Activated T-helper 17 cell treated with anti-CD3 and anti-CD28 coated beads, Interleukin-2, amount 50 U/mL, for 72 hours (primary cell): Measurements from ENCODE around the gene LCE3C. TPM values are rescaled to one million over a fixed set of nuclear protein-coding genes. Genes with fewer than 3 reads are reported as not detected.

Experiments used
- ATAC-seq: fragments of 150-1000 bp; cut with Tn5 transposase; replicated peaks from 2 replicates; pipeline ENCODE4 v1.10.0; 2021; ENCODE audit warnings: mild to moderate bottlenecking, moderate library complexity
- H3K27ac Mint-ChIP-seq: one replicate; pipeline ENCODE4 v1.8.0; 2022; ENCODE audit warnings: mixed read lengths
- H3K27me3 Mint-ChIP-seq: one replicate; pipeline ENCODE4 v1.8.0; 2022; ENCODE audit warnings: mixed read lengths
- H3K36me3 Mint-ChIP-seq: one replicate; pipeline ENCODE4 v1.8.0; 2022; ENCODE audit warnings: low read depth, mild to moderate bottlenecking, mixed read lengths
- H3K4me1 Mint-ChIP-seq: one replicate; pipeline ENCODE4 v1.8.0; 2022; ENCODE audit warnings: mixed read lengths
- H3K4me3 Mint-ChIP-seq: one replicate; pipeline ENCODE4 v1.8.0; 2022; ENCODE audit warnings: mild to moderate bottlenecking, mixed read lengths
- H3K9me3 Mint-ChIP-seq: one replicate; pipeline ENCODE4 v1.8.0; 2022; ENCODE audit warnings: mixed read lengths
- total RNA-seq, 2 donors: library from RNA; stranded (reverse); gene quantifications; one replicate each; pipeline ENCODE4 v1.2.3, GENCODE V29; 2022

LCE3C gene
- total RNA-seq, 2 donors from 2014 or later: not detected

- Mint-ChIP-seq H3K9me3 (no peaks in the 10 kb centered on the region), H3K4me3 (no peak overlapping the region), H3K4me1 (no peaks in the 10 kb centered on the region), H3K27ac (no peak overlapping the region), H3K27me3 (peaks cover 26% of the 10 kb centered on the region), H3K36me3 (no peaks in the 10 kb centered on the region)
- ATAC-seq: no peak
Measured at GRCh38 chr1:152630596-152630995, 30.6 kb downstream of the LCE3C start.

- no peaks in the 10 kb centered on the region for H3K4me1 Mint-ChIP-seq
- no peaks in the 10 kb centered on the region for H3K36me3 Mint-ChIP-seq
- ATAC-seq: no peak
- H3K9me3 Mint-ChIP-seq: peaks cover 6% of the 10 kb centered on the region
- H3K27me3 Mint-ChIP-seq: peaks cover 4% of the 10 kb centered on the region
- no peak overlapping the region for H3K27ac Mint-ChIP-seq
- no peak overlapping the region for H3K4me3 Mint-ChIP-seq
Measured at GRCh38 chr1:152640351-152640750, 40.3 kb downstream of the LCE3C start.

GRCh38 chr1:152643945-152644344 is 43.9 kb downstream of the LCE3C start:
- Mint-ChIP-seq H3K27ac (no peak overlapping the region), H3K36me3 (no peaks in the 10 kb centered on the region), H3K4me3 (no peak overlapping the region), H3K4me1 (no peaks in the 10 kb centered on the region), H3K27me3 (peaks cover 7% of the 10 kb centered on the region), H3K9me3 (peaks cover 6% of the 10 kb centered on the region)
- ATAC-seq: no peak

GRCh38 chr1:152645146-152645545 is 45.1 kb downstream of the LCE3C start:
- Mint-ChIP-seq H3K27me3 (peaks cover 7% of the 10 kb centered on the region), H3K4me1 (no peaks in the 10 kb centered on the region), H3K27ac (no peak overlapping the region), H3K4me3 (no peak overlapping the region), H3K9me3 (no peaks in the 10 kb centered on the region), H3K36me3 (no peaks in the 10 kb centered on the region)
- ATAC-seq: no peak

GRCh38 chr1:152646656-152647055 is 46.6 kb downstream of the LCE3C start:
- no peak for ATAC-seq
- H3K4me1 Mint-ChIP-seq: no peaks in the 10 kb centered on the region
- H3K27ac Mint-ChIP-seq: no peak overlapping the region
- no peak overlapping the region for H3K4me3 Mint-ChIP-seq
- peaks cover 7% of the 10 kb centered on the region for H3K27me3 Mint-ChIP-seq
- no peaks in the 10 kb centered on the region for H3K9me3 Mint-ChIP-seq
- H3K36me3 Mint-ChIP-seq: no peaks in the 10 kb centered on the region

Other genes with a start within 250 kb of the LCE3C start
- not detected for gene FLG2, start 240.2 kb upstream of the LCE3C start, total RNA-seq
- not detected for gene CRNN, start 186.0 kb upstream of the LCE3C start, total RNA-seq
- not detected for gene LCE5A, start 89.4 kb upstream of the LCE3C start, total RNA-seq
- gene CRCT1, start 85.8 kb upstream of the LCE3C start, total RNA-seq: not detected
- not detected for gene LCE3E, start 33.5 kb upstream of the LCE3C start, total RNA-seq
- not detected for gene LCE3D, start 19.7 kb upstream of the LCE3C start, total RNA-seq
- gene LCE3B, start 13.6 kb downstream of the LCE3C start, total RNA-seq: not detected
- not detected for gene LCE3A, start 22.9 kb downstream of the LCE3C start, total RNA-seq
- not detected for gene LCE2D, start 63.1 kb downstream of the LCE3C start, total RNA-seq
- not detected for gene LCE2C, start 75.0 kb downstream of the LCE3C start, total RNA-seq
- not detected for gene LCE2B, start 85.9 kb downstream of the LCE3C start, total RNA-seq
- not detected for gene LCE2A, start 98.1 kb downstream of the LCE3C start, total RNA-seq
- gene LCE4A, start 107.9 kb downstream of the LCE3C start, total RNA-seq: not detected
- gene KPRP, start 157.8 kb downstream of the LCE3C start, total RNA-seq: not detected
- gene LCE1F, start 174.9 kb downstream of the LCE3C start, total RNA-seq: not detected
- not detected for gene LCE1E, start 186.0 kb downstream of the LCE3C start, total RNA-seq
- not detected for gene LCE1D, start 196.5 kb downstream of the LCE3C start, total RNA-seq
- gene LCE1C, start 206.4 kb downstream of the LCE3C start, total RNA-seq: not detected
- gene LCE1B, start 211.7 kb downstream of the LCE3C start, total RNA-seq: not detected
- gene LCE1A, start 227.2 kb downstream of the LCE3C start, total RNA-seq: not detected
- not detected for gene LCE6A, start 242.6 kb downstream of the LCE3C start, total RNA-seq